Left renal cortex interstitium (tissue), 4 donors: ENCODE data around the gene HOXC6. TPM values are rescaled to one million over a fixed set of nuclear protein-coding genes. Genes with fewer than 3 reads are reported as not detected.

Experiments
- DNase-seq, 4 donors: peaks; one replicate each; pipeline ENCODE4 v3.0.0-alpha.2; 2013; ENCODE audit warnings: low read depth in 4 of 4, low spot score in 2 of 4, missing footprints in 1 of 4
- polyA plus RNA-seq, 4 donors: library from polyadenylated mRNA; unstranded; fragments of 120-200 nt; gene quantifications; one replicate each; pipeline ENCODE4 v1.2.1, GENCODE V29; 2013; ENCODE audit not compliant: insufficient read length in 4 of 4

The HOXC6 gene
- polyA plus RNA-seq, result 10 to 100 TPM; 23.8 to 49.8 (median 39.7) TPM

GRCh38 chr12:54028314-54029201, at the start of gene HOXC6:
TSS of gene HOXC6 (plus strand) at chr12:54028440. CDS start at chr12:54028522, 82 bp downstream.
- no peak for DNase-seq

GRCh38 chr12:53978477-53979356, 49.5 kb upstream of the HOXC6 start:
- DNase-seq, result no peak

GRCh38 chr12:53980104-53980801, 48.0 kb upstream of the HOXC6 start:
- DNase-seq, result no peak

GRCh38 chr12:53980802-53981496, 47.3 kb upstream of the HOXC6 start:
- no peak for DNase-seq

- DNase-seq, result peak in 1 of 4 donors; percentile 62
Observed at GRCh38 chr12:53981634-53982565, 46.3 kb upstream of the HOXC6 start.

- no peak for DNase-seq
Observed at GRCh38 chr12:53982648-53983567, 45.3 kb upstream of the HOXC6 start.

GRCh38 chr12:53983568-53983949, 44.7 kb upstream of the HOXC6 start:
- DNase-seq, result no peak

- DNase-seq, result no peak
Observed at GRCh38 chr12:53983950-53984572, 44.2 kb upstream of the HOXC6 start.

GRCh38 chr12:53984901-53985691, 43.1 kb upstream of the HOXC6 start, which contains the start of gene HOXC10:
TSS of gene HOXC10 (plus strand) at chr12:53985146. CDS start at chr12:53985260, 114 bp downstream.
- peak in 3 of 4 donors; percentile 96 to 99 (median 98) for DNase-seq

GRCh38 chr12:53985692-53985993, 42.6 kb upstream of the HOXC6 start:
- no peak for DNase-seq

GRCh38 chr12:53985994-53986685, 42.1 kb upstream of the HOXC6 start:
- DNase-seq, result no peak

GRCh38 chr12:53986686-53987483, 41.4 kb upstream of the HOXC6 start:
- DNase-seq, result no peak

- no peak for DNase-seq
Observed at GRCh38 chr12:53987787-53988230, 40.4 kb upstream of the HOXC6 start.

GRCh38 chr12:53988541-53989226, 39.6 kb upstream of the HOXC6 start:
- DNase-seq, result no peak
